Breast epithelium (tissue), 3 donors: Measurements from ENCODE around the gene RAB6A.

Experiments used
- POLR2A ChIP-seq: fragments of 450-650 bp; IDR thresholded peaks from one replicate; pipeline ENCODE4 v1.6.1; 2016; ENCODE audit warnings: antibody characterized with exemption, mild to moderate bottlenecking, moderate library complexity
- POLR2AphosphoS5 ChIP-seq, 3 donors: sonication (generic); formaldehyde crosslinking; IDR thresholded peaks; one replicate each; pipeline ENCODE4 v1.6.1; 2017; ENCODE audit warnings: antibody characterized with exemption in 3 of 3
- TF ChIP-seq, protein P1 (sequence below), 3 donors: fragments of 450-650 bp; IDR thresholded peaks; one replicate each; pipeline ENCODE4 v1.5.1; 2016 to 2017; ENCODE audit warnings: antibody characterized with exemption in 3 of 3, mild to moderate bottlenecking in 3 of 3, moderate library complexity in 3 of 3

DNA sequence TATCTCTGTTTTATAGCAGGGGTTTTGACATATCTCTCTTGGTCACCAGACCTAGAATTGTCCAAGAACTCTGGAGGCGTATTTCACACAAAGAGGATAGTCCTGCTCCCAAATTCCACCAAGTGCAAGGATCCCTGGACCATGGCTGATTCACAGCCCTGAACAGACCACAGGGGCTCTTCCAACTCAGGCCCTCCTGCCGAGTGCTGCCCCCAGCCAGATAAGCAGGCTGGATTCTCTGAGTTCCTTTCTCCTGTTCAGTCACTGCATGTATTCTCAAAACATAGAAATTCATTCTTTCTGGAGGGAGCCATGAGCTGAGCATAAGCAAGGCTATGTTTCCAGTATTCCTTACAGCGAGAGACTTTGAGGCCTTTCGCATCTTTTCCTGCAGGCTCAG lies 127.9 kb downstream of the RAB6A start:
- TF ChIP-seq POLR2AphosphoS5 (IDR thresholded peaks at IDR 0.05) (no peak), POLR2A (no peak)
- TF ChIP-seq, protein P1, sequence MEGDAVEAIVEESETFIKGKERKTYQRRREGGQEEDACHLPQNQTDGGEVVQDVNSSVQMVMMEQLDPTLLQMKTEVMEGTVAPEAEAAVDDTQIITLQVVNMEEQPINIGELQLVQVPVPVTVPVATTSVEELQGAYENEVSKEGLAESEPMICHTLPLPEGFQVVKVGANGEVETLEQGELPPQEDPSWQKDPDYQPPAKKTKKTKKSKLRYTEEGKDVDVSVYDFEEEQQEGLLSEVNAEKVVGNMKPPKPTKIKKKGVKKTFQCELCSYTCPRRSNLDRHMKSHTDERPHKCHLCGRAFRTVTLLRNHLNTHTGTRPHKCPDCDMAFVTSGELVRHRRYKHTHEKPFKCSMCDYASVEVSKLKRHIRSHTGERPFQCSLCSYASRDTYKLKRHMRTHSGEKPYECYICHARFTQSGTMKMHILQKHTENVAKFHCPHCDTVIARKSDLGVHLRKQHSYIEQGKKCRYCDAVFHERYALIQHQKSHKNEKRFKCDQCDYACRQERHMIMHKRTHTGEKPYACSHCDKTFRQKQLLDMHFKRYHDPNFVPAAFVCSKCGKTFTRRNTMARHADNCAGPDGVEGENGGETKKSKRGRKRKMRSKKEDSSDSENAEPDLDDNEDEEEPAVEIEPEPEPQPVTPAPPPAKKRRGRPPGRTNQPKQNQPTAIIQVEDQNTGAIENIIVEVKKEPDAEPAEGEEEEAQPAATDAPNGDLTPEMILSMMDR (IDR thresholded peaks at IDR 0.05): no peak
